CD4-positive, CD25-positive, alpha-beta regulatory T cell (primary cell): ENCODE measurements around the gene PARD3. TPM values are rescaled to one million over a fixed set of nuclear protein-coding genes. Genes with fewer than 3 reads are reported as not detected.

ENCODE experiments used
- ATAC-seq, 2 donors: fragments of 150-1000 bp; cut with Tn5 transposase; one replicate each; pipeline ENCODE4 v1.10.0; 2021; ENCODE audit warnings: low read depth in 2 of 2, moderate number of reproducible peaks in 2 of 2, moderate library complexity in 1 of 2
- DNase-seq, 3 donors: peaks; one replicate each; pipeline versions ENCODE4 v3.0.0 to v3.0.0-alpha.2; 2012 to 2022; ENCODE audit warnings: mixed read lengths in 1 of 3
- H3K27ac ChIP-seq: one replicate; pipeline ENCODE4 v1.7.0; 2013; ENCODE audit warnings: mild to moderate bottlenecking, low read length; ENCODE audit not compliant: insufficient read depth, poor library complexity, severe bottlenecking
- H3K27me3 ChIP-seq: one replicate; pipeline ENCODE4 v1.7.0; 2013; ENCODE audit warnings: low read length; ENCODE audit not compliant: control insufficient read depth, insufficient read depth
- H3K36me3 ChIP-seq: one replicate; pipeline ENCODE4 v1.7.0; 2013; ENCODE audit warnings: mild to moderate bottlenecking, low read length, moderate library complexity; ENCODE audit not compliant: control insufficient read depth, insufficient read depth
- H3K4me1 ChIP-seq: 2 replicates; pipeline ENCODE4 v1.7.0; 2013; ENCODE audit warnings: mild to moderate bottlenecking, low read length; ENCODE audit not compliant: insufficient read depth, control insufficient read depth, poor library complexity, severe bottlenecking
- H3K4me3 ChIP-seq: one replicate; pipeline ENCODE4 v1.7.0; 2013; ENCODE audit warnings: low read depth, mild to moderate bottlenecking, low read length, moderate library complexity
- H3K9me3 ChIP-seq, 2 experiments: 1 replicate in 1 of 2; 2 replicates in 1 of 2; pipeline ENCODE4 v1.7.0; 2013; ENCODE audit warnings: low read length in 2 of 2, mild to moderate bottlenecking in 1 of 2, moderate library complexity in 1 of 2; ENCODE audit not compliant: control insufficient read depth in 2 of 2
- H3K27ac Mint-ChIP-seq, 3 donors: one replicate each; pipeline ENCODE4 v1.8.0; 2020 to 2022; ENCODE audit warnings: mild to moderate bottlenecking in 3 of 3, mixed read lengths in 3 of 3, moderate library complexity in 2 of 3
- H3K27me3 Mint-ChIP-seq: one replicate; pipeline ENCODE4 v1.8.0; 2022; ENCODE audit warnings: mild to moderate bottlenecking, mixed read lengths
- H3K36me3 Mint-ChIP-seq: one replicate; pipeline ENCODE4 v1.8.0; 2020; ENCODE audit warnings: mixed read lengths
- H3K4me1 Mint-ChIP-seq, 4 donors: one replicate each; pipeline ENCODE4 v1.8.0; 2020 to 2022; ENCODE audit warnings: mixed read lengths in 4 of 4, mild to moderate bottlenecking in 1 of 4
- H3K4me3 Mint-ChIP-seq, 4 donors: one replicate each; pipeline ENCODE4 v1.8.0; 2020 to 2022; ENCODE audit warnings: mild to moderate bottlenecking in 4 of 4, mixed read lengths in 4 of 4, moderate library complexity in 3 of 4
- H3K9me3 Mint-ChIP-seq, 7 donors: one replicate each; pipeline ENCODE4 v1.8.0; 2020 to 2022; ENCODE audit warnings: mixed read lengths in 7 of 7, mild to moderate bottlenecking in 3 of 7, moderate library complexity in 2 of 7
- polyA plus RNA-seq, 4 donors: library from polyadenylated mRNA; unstranded; fragments of 300-500 nt; fragmentation: Illumina TruSeq; gene quantifications; one replicate each; pipeline ENCODE4 v1.2.3, GENCODE V29; 2021
- total RNA-seq: library from RNA; stranded (reverse); gene quantifications from one replicate; pipeline ENCODE4 v1.2.3, GENCODE V29; 2022

Gene PARD3
- total and polyA plus RNA-seq, 5 donors from 2014 or later: 0.08 to 0.79 TPM; not detected in 3

- Histone ChIP-seq H3K4me1 (no peaks in the 10 kb centered on the region), H3K9me3 (no peaks in the 10 kb centered on the region), H3K27ac (no peak overlapping the region), H3K27me3 (peaks cover 2% of the 10 kb centered on the region), H3K36me3 (no peaks in the 10 kb centered on the region), H3K4me3 (no peak overlapping the region)
- no peaks in the 10 kb centered on the region for H3K27me3 Mint-ChIP-seq
- peaks cover 0 to 2% (median 0%) of the 10 kb centered on the region in 7 donors for H3K9me3 Mint-ChIP-seq
- H3K4me1 Mint-ChIP-seq: no peaks in the 10 kb centered on the region
- no peaks in the 10 kb centered on the region for H3K36me3 Mint-ChIP-seq
- no peak for ATAC-seq
- H3K4me3 Mint-ChIP-seq: no peak overlapping the region
- no peak overlapping the region for H3K27ac Mint-ChIP-seq
- peak in 1 of 3 donors; percentile 55 for DNase-seq
These were observed 159.6 kb downstream of the PARD3 start for GRCh38 chr10:34655286-34656170.

- no peak overlapping the region for H3K4me3 ChIP-seq
- H3K4me1 ChIP-seq: no peaks in the 10 kb centered on the region
- no peak overlapping the region for H3K27ac ChIP-seq
- no peaks in the 10 kb centered on the region for H3K36me3 ChIP-seq
- ATAC-seq (no peak), DNase-seq (no peak)
- H3K9me3 ChIP-seq: no peaks in the 10 kb centered on the region
- Mint-ChIP-seq H3K9me3 (peaks cover 0 to 2% (median 0%) of the 10 kb centered on the region in 7 donors), H3K36me3 (no peaks in the 10 kb centered on the region), H3K27ac (no peak overlapping the region), H3K4me3 (no peak overlapping the region), H3K4me1 (no peaks in the 10 kb centered on the region), H3K27me3 (no peaks in the 10 kb centered on the region)
- no peaks in the 10 kb centered on the region for H3K27me3 ChIP-seq
These were observed 160.9 kb downstream of the PARD3 start for GRCh38 chr10:34654211-34654610.

- ATAC-seq (no peak), DNase-seq (no peak)
- no peaks in the 10 kb centered on the region for H3K27me3 ChIP-seq
- H3K27ac ChIP-seq: no peak overlapping the region
- Mint-ChIP-seq H3K4me1 (no peaks in the 10 kb centered on the region), H3K4me3 (no peak overlapping the region), H3K27me3 (no peaks in the 10 kb centered on the region), H3K9me3 (peaks cover 0 to 2% (median 0%) of the 10 kb centered on the region in 7 donors), H3K36me3 (no peaks in the 10 kb centered on the region), H3K27ac (no peak overlapping the region)
- no peak overlapping the region for H3K4me3 ChIP-seq
- H3K36me3 ChIP-seq: no peaks in the 10 kb centered on the region
- H3K9me3 ChIP-seq: no peaks in the 10 kb centered on the region
- no peaks in the 10 kb centered on the region for H3K4me1 ChIP-seq
These were observed 161.6 kb downstream of the PARD3 start for GRCh38 chr10:34653530-34653929.

- Histone ChIP-seq H3K27me3 (no peaks in the 10 kb centered on the region), H3K4me3 (no peak overlapping the region), H3K27ac (no peak overlapping the region), H3K4me1 (no peaks in the 10 kb centered on the region), H3K36me3 (no peaks in the 10 kb centered on the region), H3K9me3 (no peaks in the 10 kb centered on the region)
- Mint-ChIP-seq H3K27me3 (no peaks in the 10 kb centered on the region), H3K4me1 (no peaks in the 10 kb centered on the region), H3K27ac (no peak overlapping the region), H3K4me3 (no peak overlapping the region), H3K36me3 (no peaks in the 10 kb centered on the region), H3K9me3 (peaks cover 0 to 2% (median 0%) of the 10 kb centered on the region in 7 donors)
- DNase-seq (no peak), ATAC-seq (no peak)
These were observed 163.5 kb downstream of the PARD3 start for GRCh38 chr10:34651416-34652195.

GRCh38 chr10:34650156-34650555, 164.9 kb downstream of the PARD3 start:
- no peak overlapping the region for H3K4me3 ChIP-seq
- no peak overlapping the region for H3K27ac Mint-ChIP-seq
- no peak for ATAC-seq
- H3K36me3 ChIP-seq: no peaks in the 10 kb centered on the region
- H3K9me3 ChIP-seq: no peaks in the 10 kb centered on the region
- H3K27me3 ChIP-seq: no peaks in the 10 kb centered on the region
- peaks cover 0 to 2% (median 0%) of the 10 kb centered on the region in 7 donors for H3K9me3 Mint-ChIP-seq
- no peak overlapping the region for H3K4me3 Mint-ChIP-seq
- no peaks in the 10 kb centered on the region for H3K4me1 ChIP-seq
- H3K36me3 Mint-ChIP-seq: no peaks in the 10 kb centered on the region
- H3K27ac ChIP-seq: no peak overlapping the region
- no peak for DNase-seq
- no peaks in the 10 kb centered on the region for H3K27me3 Mint-ChIP-seq
- H3K4me1 Mint-ChIP-seq: no peaks in the 10 kb centered on the region

- H3K27ac ChIP-seq: no peak overlapping the region
- no peaks in the 10 kb centered on the region for H3K36me3 ChIP-seq
- H3K4me3 Mint-ChIP-seq: no peak overlapping the region
- DNase-seq: no peak
- no peaks in the 10 kb centered on the region for H3K4me1 ChIP-seq
- H3K9me3 ChIP-seq: no peaks in the 10 kb centered on the region
- H3K27me3 Mint-ChIP-seq: no peaks in the 10 kb centered on the region
- no peaks in the 10 kb centered on the region for H3K4me1 Mint-ChIP-seq
- no peaks in the 10 kb centered on the region for H3K9me3 Mint-ChIP-seq
- no peak for ATAC-seq
- H3K27ac Mint-ChIP-seq: no peak overlapping the region
- H3K27me3 ChIP-seq: no peaks in the 10 kb centered on the region
- no peak overlapping the region for H3K4me3 ChIP-seq
- H3K36me3 Mint-ChIP-seq: no peaks in the 10 kb centered on the region
These were observed 165.7 kb downstream of the PARD3 start for GRCh38 chr10:34649385-34649784.

GRCh38 chr10:34648919-34649318, 166.2 kb downstream of the PARD3 start:
- no peak overlapping the region for H3K4me3 Mint-ChIP-seq
- no peak for DNase-seq
- H3K27ac Mint-ChIP-seq: no peak overlapping the region
- Histone ChIP-seq H3K4me3 (no peak overlapping the region), H3K27ac (no peak overlapping the region), H3K36me3 (no peaks in the 10 kb centered on the region), H3K27me3 (no peaks in the 10 kb centered on the region), H3K4me1 (no peaks in the 10 kb centered on the region), H3K9me3 (no peaks in the 10 kb centered on the region)
- no peaks in the 10 kb centered on the region for H3K27me3 Mint-ChIP-seq
- H3K36me3 Mint-ChIP-seq: no peaks in the 10 kb centered on the region
- no peaks in the 10 kb centered on the region for H3K9me3 Mint-ChIP-seq
- ATAC-seq: no peak
- no peaks in the 10 kb centered on the region for H3K4me1 Mint-ChIP-seq
